ENCODE results near the gene INPP5F. TPM values are rescaled to one million over a fixed set of nuclear protein-coding genes. Genes with fewer than 3 reads are reported as not detected.

Gene INPP5F
- total and polyA plus RNA-seq, 10 of the 15 experiments (the other 5 are each of a cell fraction or from before 2014, with no cell fraction given): 6.0 to 49.3 (median 34.3) TPM

DNA sequence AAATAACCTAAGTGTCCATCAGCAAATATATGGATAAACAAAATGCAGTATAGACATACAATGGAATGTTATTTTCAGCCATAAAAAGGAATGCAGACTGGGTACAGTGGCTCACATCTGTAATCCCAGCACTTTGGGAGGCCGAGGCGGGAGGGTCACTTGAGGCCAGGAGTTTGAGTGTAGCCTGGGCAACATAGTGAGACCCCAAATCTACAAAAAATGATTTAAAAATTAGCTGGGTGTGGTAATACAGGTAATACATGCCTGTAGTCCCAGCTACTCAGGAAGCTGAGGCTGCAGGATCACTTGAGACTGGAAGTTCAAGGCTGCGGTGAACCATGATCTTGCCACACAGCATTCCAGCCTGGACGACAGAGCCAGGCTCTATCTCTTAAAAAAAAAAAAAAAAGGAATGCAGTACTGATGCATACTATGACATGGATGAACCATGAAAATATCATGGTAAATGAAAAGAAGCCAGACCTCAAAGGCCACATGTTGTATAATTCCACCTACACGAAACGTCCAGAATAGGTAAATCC is 139.9 kb downstream of the INPP5F start (continued):
- TF ChIP-seq ZBTB33 (IDR thresholded peaks at IDR 0.05): no peak
- no peak for TF ChIP-seq RB1 (IDR thresholded peaks at IDR 0.05; ENCODE audit: borderline replicate concordance)
- no peak for TF ChIP-seq SMC3 (IDR thresholded peaks at IDR 0.05; ENCODE audit: borderline replicate concordance, low read length)
- no peak for TF ChIP-seq ZNF207 (IDR thresholded peaks at IDR 0.05; ENCODE audit: borderline replicate concordance)
- TF ChIP-seq SPI1 (IDR thresholded peaks at IDR 0.05; ENCODE audit: borderline replicate concordance, insufficient read depth, low read depth, low read length): no peak
- no peak for TF ChIP-seq BACH1 (IDR thresholded peaks at IDR 0.05; ENCODE audit: borderline replicate concordance)
- no peak for TF ChIP-seq ZNF622 (IDR thresholded peaks at IDR 0.05)
- TF ChIP-seq MEF2A (IDR thresholded peaks at IDR 0.05; ENCODE audit: insufficient read depth, low read depth, low read length): no peak
- no peak for TF ChIP-seq RFX5 (IDR thresholded peaks at IDR 0.05; ENCODE audit: low read depth, low read length)
- TF ChIP-seq SMAD1 (IDR thresholded peaks at IDR 0.05; ENCODE audit: low read depth, partially characterized antibody): no peak
- TF ChIP-seq NFYB (IDR thresholded peaks at IDR 0.05; ENCODE audit: insufficient read depth, low read depth, low read length): no peak
- TF ChIP-seq ZNF217 (IDR thresholded peaks at IDR 0.05): no peak
